Measurements from ENCODE around the gene TANK.
"Not testable (repeated sequence)": the region's sequence is repeated elsewhere in the genome, so short reads cannot be mapped to it uniquely, and the experiment has no call there.

Gene TANK, protein sequence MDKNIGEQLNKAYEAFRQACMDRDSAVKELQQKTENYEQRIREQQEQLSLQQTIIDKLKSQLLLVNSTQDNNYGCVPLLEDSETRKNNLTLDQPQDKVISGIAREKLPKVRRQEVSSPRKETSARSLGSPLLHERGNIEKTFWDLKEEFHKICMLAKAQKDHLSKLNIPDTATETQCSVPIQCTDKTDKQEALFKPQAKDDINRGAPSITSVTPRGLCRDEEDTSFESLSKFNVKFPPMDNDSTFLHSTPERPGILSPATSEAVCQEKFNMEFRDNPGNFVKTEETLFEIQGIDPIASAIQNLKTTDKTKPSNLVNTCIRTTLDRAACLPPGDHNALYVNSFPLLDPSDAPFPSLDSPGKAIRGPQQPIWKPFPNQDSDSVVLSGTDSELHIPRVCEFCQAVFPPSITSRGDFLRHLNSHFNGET

DNA sequence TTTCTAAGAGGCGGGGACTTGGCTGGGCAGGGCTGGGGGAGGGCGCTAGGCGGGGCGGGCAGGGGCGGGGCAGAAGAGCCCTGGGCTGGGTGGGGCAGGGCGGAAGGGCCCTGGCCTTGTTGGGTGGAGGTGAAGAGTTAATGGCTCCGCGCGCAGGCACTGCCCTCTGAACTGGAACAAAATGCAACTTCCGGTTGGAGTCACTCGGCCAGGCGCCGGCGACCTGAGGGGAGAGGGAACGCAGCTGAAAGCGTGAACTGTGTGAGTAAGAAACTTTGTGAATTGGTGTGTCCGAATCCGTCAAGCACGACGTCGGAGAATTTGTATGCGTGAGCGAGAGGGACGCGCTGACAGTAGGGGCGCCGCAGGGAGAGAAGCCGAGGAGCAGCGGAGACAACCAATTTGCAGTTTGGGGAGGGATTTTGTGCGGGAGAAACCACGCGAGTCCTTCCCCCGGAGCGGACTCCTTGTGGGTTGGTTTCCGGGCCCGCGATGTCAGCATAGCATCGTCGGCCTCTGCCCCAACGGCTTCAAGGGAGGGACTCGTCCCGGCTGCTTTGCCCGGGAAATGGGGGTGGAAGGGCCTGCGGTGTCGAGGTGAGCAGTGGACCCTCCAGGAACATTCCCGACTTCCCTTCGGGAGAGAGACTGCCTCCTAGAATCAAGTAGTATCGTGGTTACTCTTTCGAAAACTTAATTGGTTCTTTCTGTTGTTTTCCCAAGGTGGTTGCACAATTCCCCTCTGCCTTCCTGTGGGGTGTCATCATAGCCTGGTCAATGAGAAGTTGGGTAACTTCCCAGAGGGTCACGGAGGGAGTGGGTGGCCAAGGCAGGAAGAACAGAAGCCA, at the start of gene TANK:
TANK (plus strand) TSS at position 203 of the 848 bp plus-strand sequence. CDS start 19,235 bp downstream, outside the sequence.
- peak; percentile 89 for DNase-seq

DNA sequence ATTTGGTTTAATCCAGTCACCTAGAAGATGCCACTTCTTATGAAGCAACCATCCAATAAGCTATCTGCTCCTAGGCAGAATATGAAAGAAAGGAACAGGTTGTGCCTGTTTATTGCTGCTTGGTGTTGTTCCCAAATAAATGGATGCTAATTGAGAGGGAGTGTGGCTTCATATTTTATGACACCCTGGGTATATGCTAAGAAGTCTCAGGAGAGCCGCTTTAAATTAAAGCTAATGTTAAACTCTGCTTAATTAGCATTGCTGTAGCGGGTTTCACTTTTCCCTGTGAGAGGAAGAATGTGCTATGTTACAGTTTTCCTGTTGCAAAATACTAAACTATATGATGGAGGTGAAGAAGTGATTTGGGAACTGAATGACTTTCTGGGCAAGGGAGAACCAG, 48.7 kb upstream of the TANK start:
- no peak for DNase-seq

DNA sequence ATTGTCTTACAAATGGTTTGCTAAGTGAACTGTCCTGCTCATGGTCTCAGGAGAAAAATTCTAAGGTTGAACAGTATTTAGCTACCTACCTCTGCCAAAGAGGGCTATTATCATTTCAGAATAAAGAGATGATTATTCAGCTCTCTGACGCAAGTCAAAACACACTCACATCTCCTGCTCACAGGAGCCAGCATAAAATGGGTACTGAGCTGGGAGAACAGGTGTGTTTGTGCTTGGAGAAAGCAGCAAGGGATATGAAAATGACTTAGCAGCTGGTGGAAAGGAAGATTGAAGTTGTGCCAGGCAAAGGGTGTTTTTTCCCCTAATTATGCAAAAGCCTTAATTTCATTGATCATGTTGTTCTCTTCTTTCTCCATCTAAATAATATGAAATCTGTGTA, 47.3 kb upstream of the TANK start:
- no peak for DNase-seq

DNA sequence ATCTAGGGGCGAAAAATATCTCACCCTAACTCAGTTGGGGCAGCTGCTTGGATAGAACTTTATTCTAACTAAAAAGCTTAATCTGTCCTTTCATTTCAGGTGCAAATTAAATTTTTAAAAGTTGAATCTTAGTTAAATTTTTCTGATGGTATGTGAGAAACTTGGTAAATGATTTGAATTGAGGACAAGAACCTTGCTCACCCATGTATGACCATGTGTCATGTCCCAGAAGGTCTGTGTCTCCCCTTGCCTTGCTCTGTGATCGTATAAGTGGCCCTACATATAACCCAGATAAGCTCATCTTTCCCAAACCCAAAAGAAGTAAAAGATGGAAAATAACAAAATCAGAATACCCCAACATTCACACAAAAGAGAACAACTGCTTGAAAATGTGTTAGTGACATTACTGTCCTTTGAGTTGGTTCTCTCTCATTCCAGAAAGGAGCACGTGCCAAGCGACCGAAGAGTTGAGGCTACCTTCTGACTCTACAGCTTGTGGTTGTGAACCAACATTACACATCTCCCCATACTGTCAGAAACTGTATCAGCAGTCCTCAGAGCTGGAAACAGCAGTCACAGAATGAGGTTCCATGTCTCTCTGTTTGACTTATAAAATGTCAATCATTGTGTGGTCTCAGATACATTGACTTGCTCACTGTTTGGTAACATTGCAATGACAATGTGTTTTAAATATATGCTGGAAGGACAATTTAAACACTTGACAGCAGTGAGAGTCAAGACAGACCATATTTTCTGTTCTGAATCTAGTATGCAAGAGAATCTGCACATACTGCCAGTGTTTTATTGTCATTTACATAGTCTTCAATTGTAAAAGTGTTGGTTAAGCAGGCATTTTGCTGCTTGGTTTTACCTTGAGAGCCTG, 46.3 kb upstream of the TANK start:
- no peak for DNase-seq

DNA sequence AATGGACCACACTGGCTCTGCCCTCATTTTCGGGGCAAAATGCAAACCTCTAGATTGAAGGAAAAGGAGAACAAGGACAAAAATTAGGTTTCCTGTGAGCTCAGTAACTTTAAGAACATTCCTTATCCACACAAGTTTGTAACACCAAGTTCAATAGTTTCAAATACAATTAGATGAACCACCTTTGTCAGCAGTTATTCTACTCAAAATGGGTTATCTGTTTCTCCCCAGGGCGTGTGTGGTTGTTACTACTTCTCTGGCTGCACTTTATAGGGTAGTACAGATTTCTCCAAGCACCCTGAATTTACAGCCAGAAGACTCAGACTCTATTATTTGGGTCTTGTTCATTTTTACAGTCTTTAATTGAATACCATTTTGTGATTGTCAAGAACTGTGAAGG, 45.0 kb upstream of the TANK start:
- DNase-seq, result no peak

DNA sequence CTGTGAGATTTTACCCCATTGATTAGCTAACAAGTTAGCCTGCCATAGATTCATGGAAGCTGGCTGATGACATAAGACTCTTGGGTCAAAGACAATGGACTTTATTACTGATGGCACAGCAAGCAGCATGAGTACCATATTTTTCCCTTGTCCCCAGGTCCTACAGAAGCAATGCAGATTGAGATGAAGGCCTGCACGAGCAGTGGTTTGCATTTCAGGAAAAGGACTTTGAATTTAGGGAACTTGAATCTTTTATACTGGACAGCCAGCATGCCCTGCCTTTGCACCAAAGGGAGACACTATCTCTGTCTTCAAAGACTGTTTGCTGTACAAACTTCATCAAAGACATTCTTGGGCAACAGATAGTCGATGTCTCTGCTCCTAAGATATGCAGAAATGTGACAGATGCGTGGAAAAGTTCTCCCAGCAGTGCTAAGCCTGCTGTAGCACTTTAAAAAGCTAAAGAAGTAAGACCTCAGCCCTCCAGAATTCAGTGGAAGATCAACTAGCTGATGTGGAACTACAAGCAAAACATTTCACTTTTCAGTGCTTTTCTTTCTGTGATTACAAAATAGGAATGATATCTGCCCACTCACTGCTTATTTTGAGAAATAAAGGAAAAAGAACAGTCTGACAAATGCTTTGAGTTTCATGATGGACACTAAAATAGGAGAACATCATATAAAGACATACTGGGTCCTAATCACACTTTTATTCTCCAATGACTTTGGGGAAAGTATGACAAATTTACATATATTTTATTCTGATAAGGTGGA, 44.4 kb upstream of the TANK start:
- DNase-seq, result no peak

DNA sequence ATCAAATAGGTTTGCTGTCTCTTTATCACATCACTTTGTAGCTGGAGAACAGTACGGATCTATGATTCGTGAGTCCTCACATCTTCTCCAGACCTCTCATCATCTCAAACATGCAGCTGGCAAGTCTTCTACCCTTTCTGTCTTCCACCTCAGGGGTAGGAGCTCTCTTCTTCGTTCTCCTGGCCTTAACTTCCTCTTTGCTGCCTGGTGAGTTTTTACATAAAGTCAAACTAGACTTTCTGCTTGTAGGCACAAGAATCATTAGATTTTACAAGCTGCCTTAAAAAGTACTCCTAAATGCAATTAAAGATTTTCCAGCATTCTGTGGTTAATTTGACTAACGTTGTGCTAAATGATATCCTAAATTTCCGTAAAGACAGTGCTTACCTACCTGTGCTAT, 43.7 kb upstream of the TANK start:
- DNase-seq, result no peak

DNA sequence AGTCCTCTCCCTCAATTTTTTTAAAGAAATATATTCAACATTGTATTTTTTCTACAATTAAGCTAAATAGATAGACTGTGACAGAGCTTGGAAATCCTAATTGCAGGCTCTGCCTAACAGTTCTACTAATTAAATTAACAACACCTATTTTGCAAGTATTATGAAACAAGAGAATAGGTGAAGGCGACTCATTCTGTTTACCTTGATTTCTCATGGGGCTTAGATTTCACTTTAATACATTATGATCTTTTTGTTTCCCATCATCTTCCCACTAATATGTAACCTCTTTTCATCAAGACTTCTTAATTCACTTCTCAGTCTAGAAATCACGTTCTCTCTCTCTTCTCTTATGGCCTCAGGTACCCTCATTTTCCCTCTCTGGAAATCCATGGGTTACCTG, 42.7 kb upstream of the TANK start:
- DNase-seq, result no peak

DNA sequence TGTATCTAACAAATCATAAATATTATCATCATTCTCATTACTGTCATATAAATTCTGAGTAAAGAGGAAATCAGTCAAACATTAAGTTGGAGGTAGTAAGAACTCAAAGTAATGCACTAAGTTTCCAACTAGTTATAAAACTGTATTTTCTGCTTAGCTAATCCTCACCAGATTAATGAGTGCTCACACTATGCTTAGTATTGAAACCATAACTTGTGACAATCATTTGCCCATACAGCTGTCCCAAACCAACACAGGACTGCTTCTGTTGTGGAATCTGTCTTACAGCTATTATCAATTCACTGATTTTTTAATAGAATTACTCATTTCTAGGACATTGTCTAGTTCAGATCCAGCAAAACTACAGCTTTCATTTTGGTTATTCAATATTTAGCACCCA, 41.5 kb upstream of the TANK start:
- no peak for DNase-seq

DNA sequence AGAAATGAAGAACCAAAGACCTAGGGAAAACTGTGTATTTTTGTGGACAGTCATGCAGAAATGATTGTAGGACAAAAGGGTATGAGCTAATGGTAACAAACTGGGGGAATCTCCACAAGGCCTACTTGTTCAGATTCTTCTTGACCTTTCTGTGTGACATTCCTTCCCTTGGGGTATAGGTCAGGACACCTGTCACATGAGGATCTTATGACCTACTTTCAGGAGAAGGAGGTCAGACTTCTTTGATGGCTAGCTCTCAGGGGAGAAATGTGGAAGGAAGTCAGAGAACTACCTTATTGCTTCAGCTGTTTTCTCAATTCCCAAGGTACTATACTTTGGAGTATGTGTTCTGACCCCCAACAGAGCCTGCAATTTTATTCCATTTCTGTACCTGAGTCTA, 40.7 kb upstream of the TANK start:
- no peak for DNase-seq

DNA sequence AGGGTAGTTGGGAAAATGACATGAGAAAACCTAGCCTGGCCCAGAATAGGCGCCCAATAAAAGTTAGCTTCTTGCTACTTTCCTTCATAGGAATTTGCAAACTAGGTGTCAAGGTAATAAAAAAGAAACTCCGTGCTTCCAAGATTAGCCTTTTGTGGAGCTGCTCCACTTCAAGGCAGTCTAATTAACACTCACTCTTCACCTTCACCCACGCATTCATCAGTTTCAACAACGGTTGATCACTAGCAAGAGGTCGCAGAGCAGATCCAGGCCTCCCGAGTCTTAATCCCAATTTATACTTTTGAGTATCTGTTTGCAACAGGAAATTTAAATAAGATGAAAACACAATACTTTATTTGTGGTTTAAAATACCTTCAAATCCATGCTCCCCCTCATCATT, 39.5 kb upstream of the TANK start:
- DNase-seq, result no peak

DNA sequence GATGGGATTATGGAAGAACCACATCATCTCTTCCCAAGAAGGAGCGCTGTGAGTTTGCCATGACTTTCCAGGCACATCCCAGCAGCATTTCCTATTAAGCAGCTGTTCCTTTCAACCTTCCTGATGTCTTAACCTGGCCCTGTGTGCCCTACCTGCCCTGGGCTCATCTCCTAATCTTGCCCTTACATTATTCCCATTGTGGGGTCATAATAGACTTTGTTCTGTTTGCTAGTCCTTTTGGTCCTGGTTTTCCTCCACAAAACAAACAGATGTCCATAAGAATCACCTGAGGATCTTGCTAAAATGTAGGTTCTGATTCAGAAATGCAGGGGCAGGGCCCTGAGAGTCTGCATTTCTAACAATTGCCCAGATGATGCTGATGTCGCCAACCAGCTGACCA, 38.6 kb upstream of the TANK start:
- DNase-seq, result no peak

DNA sequence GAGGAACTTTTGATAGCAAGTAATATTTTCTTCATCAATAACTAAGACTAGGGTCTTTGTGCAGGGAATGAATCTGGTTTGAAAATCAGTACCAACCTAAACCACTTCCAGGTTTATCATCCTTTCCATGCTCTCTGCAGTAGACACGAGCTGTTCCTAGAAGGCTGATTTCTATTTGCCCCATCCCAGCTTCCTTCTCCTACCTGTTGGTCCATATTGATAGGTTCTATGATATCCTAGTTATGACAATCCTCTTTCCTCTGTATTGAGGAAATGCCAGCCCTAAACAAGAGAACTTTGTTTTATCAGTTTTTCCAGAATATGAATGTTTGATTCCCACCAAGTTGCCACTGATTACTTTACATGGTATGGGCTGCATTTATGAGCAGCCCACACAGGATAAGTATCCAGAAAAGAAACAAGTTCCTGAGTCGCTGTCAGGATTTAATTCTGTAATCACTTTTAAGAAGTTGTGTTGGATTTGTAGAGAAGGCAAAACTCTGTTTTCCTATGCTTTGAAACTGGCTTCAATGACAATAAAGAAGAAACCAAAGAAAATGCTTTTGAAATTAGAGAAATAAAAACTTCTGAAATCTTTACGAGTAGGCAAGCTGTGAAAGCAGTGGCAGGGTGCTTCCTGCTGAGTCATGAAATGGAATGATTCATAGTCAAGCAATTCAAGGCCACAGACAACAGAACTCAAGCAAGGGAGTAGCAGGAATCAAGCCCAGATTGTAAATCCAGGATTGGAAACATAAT, 37.3 kb upstream of the TANK start:
- DNase-seq, result no peak

DNA sequence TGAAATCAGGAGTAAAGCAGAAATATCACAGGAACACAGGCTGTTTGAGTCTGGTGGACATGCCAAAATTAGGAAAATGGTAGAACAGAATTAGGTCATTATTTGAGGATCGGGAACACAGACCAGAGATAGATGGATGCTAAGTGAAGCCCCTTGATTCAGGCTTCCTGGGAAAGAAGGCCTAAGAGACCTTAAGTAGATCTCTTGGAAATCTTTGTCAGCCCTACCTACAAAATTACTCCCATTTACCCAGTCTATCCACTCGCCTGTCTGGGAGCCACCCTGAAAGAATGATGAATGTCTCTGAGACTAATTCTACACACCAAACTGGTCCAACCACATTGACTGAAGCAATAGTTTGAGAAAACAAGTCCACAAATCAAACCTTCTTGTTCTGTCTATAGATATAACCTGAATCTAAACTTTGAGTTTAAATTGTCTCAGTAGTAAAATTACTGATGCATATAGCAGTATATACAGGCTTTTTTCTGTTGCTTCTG, 36.6 kb upstream of the TANK start:
- no peak for DNase-seq

DNA sequence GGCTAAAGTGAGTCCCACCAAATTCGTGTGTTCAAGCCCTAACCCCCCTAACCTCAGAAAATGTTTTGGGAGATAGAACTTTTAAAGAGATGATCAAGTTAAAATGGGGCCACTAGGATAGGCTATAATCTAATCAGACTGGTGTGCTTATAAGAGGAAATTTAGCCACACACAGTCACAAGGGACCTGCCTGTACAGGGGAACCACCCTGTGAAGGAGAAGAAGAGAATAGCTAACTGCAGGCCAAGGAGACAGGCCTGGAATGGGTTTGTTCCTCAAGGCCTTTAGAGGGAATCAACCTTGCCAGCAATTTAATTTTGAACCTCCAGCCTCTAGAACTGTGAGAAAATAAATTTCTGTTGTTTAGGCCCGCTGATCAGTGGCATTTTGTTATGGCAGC, 36.0 kb upstream of the TANK start:
- DNase-seq, result no peak

DNA sequence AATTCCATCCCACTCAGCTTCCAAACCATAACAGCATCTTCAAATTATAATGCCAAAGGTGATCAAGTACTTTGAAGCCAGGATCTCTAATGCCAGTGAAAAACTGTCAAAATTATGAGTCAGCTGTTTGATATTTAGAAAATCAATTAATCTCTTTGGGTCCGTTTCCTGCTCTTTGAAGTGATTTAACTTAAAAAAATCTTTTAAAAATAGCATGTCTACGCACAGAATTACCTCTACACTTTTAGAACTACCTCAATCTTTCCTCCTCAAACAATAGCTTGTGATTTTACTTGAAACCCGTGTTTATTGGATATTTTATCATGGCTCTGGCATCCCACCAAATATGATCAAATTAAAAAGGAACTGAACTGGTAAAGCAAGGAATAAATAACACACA, 31.3 kb upstream of the TANK start:
- DNase-seq, result no peak

DNA sequence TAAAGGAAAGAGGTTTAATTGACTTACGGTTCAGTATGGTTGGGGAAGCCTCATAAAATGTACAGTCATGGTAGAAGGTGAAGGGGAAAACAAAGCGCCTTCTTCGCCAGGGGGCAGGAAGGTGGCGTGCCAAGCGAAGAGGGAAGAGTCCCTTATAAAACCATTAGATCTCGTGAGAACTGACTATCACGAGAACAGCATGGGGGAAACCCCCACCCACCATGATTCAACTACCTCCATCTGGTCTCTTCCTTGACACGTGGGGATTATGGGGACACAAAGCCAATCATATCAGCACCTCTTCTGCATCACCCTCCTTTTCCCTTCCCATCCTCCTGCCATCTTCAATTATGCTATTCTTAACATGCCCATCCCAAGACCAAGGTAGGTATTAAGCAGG, 29.9 kb upstream of the TANK start:
- DNase-seq, result no peak

DNA sequence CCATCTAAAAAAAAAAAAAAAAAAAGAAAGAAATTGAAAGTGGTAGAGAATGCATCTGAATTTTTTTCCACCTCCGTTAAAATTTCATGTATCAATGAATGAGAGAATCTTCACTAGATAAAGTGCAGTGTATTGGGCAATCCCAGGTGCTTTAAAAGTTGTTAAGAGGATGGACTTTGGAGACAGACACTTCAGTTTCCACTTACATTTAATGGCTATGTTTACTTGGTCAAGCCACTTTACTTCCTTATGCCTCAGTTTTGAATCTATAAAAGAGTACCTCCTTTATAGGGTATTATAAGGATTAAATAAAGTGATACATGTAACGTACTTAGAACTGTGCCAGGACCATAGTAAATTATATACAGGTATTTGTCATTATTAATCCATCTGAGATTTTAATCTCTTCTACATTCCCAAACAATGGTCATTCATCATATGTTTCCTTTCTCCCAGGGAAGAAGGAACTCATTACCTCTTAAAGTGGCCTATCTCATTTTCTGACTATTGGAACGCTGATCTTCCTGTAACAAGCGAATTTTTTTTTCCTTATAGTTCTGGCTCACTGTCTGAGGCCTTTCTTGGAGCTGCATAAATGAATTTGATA, 29.1 kb upstream of the TANK start:
- DNase-seq, result no peak

DNA sequence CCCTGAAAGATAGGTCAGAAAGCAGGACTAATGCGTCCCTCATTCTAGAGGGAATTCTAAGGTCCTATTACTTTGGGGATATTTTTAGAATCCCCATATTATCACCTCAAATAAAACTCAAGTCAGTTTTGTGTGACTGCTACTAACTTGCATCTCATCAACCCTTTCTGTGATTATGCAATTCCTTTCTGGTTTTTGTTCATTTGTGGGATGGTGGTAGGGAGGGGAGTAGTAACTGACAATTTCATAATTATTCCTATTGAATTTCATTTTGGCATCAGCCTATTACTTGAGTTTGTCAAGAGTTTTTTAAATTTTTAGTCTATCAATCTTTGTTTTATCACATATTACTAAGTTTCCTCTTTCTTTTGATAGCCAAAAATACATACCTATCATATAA, 28.4 kb upstream of the TANK start:
- DNase-seq, result no peak

DNA sequence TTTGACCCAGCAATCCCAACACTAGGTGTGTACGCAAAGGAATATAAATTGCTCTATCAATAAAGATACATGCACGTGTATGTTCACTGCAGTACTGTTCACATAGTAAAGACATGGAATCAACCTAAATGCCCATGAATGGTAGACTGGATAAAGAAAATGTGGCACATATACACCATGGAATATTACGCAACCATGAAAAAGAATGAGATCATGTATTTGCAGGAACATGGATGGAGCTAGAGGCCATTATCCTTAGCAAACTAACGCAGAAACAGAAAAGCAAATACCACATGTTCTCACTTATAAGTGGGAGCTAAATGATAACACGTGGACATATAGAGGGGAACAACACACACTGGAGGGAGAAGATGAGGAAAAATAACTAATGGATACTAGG, 27.8 kb upstream of the TANK start:
- DNase-seq, result not testable (repeated sequence)

DNA sequence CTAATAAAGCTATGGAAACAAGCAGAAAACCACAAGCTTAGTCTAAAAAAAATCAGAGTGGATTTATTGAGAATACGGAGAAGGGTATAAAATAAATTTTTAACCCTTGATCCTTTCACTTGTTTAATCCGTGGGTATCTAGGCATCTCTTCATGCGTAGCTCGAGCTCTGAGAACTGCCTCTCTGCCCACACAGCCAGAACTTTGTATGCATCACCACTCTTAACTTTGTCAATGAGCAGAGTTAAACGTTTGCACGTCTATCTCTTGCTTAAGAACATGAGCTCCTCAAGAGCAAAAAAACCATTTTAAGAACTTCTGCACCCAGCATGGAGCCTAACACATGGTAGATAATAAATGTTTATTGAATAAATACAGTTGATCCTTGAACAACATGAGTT, 26.9 kb upstream of the TANK start:
- DNase-seq, result no peak
